Kidney epithelial cell (primary cell): ENCODE measurements around the gene GCK. TPM values are rescaled to one million over a fixed set of nuclear protein-coding genes. Genes with fewer than 3 reads are reported as not detected.

ENCODE experiments used
- DNase-seq: peaks from one replicate; pipeline ENCODE4 v3.0.0-alpha.2; 2010; ENCODE audit warnings: low read depth
- H3K27me3 ChIP-seq: 2 replicates; pipeline ENCODE4 v1.6.0; 2011; ENCODE audit warnings: low read length; ENCODE audit not compliant: control insufficient read depth, insufficient read depth
- H3K36me3 ChIP-seq: 2 replicates; pipeline ENCODE4 v1.5.1; 2011; ENCODE audit warnings: low read length; ENCODE audit not compliant: control insufficient read depth, insufficient read depth
- H3K4me3 ChIP-seq: 2 replicates; pipeline ENCODE4 v1.5.1; 2011; ENCODE audit warnings: low read depth, mild to moderate bottlenecking, control low read depth, low read length
- total RNA-seq: library from RNA; depleted of rRNA; stranded (reverse); fragments of >200 nt; gene quantifications from 2 replicates; pipeline ENCODE4 v1.2.3, GENCODE V29; 2015
- TF ChIP-seq, protein P1 (sequence below): IDR thresholded peaks from 2 replicates; pipeline ENCODE4 v1.5.1; 2011; ENCODE audit warnings: mild to moderate bottlenecking, moderate library complexity, low read length, control low read depth, inconsistent platforms; ENCODE audit not compliant: insufficient read depth, poor library complexity, severe bottlenecking

GCK gene
- total RNA-seq, 1 donor from 2014 or later: 2.3 TPM

- Histone ChIP-seq H3K27me3 (no peaks in the 10 kb centered on the region), H3K36me3 (peaks cover 5% of the 10 kb centered on the region), H3K4me3 (no peak overlapping the region)
- TF ChIP-seq, protein P1, sequence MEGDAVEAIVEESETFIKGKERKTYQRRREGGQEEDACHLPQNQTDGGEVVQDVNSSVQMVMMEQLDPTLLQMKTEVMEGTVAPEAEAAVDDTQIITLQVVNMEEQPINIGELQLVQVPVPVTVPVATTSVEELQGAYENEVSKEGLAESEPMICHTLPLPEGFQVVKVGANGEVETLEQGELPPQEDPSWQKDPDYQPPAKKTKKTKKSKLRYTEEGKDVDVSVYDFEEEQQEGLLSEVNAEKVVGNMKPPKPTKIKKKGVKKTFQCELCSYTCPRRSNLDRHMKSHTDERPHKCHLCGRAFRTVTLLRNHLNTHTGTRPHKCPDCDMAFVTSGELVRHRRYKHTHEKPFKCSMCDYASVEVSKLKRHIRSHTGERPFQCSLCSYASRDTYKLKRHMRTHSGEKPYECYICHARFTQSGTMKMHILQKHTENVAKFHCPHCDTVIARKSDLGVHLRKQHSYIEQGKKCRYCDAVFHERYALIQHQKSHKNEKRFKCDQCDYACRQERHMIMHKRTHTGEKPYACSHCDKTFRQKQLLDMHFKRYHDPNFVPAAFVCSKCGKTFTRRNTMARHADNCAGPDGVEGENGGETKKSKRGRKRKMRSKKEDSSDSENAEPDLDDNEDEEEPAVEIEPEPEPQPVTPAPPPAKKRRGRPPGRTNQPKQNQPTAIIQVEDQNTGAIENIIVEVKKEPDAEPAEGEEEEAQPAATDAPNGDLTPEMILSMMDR: no peak
- no peak for DNase-seq
Measured at GRCh38 chr7:44107116-44107960, 81.9 kb downstream of the GCK start.

- DNase-seq: no peak
- H3K36me3 ChIP-seq: peaks cover 5% of the 10 kb centered on the region
- TF ChIP-seq, protein P1: no peak
- H3K27me3 ChIP-seq: no peaks in the 10 kb centered on the region
- H3K4me3 ChIP-seq: no peak overlapping the region
Measured at GRCh38 chr7:44106311-44107065, 82.8 kb downstream of the GCK start.

DNA sequence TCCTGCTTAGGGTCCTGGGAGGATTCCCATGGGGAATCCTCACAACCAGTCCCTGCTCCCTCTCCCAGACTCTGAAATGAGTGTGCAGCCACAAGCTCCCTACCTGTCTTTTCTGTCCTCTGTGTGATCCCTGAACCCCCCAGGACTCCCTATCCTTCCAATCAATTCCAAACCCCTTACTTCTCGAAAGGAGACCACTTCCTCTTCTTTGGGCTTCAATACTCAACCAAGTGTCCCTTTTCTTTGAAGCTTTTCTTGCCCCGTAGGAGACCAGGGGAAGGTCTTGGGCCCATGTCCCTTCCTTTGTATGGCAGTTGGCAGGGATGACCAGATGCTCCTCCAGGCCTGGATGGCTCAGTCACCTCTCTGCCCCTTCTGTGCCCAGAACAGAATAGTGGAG, 83.4 kb downstream of the GCK start:
- H3K27me3 ChIP-seq: no peaks in the 10 kb centered on the region
- H3K36me3 ChIP-seq: peaks cover 5% of the 10 kb centered on the region
- H3K4me3 ChIP-seq: peak overlapping the region; percentile 62
- TF ChIP-seq, protein P1: no peak
- no peak for DNase-seq

DNA sequence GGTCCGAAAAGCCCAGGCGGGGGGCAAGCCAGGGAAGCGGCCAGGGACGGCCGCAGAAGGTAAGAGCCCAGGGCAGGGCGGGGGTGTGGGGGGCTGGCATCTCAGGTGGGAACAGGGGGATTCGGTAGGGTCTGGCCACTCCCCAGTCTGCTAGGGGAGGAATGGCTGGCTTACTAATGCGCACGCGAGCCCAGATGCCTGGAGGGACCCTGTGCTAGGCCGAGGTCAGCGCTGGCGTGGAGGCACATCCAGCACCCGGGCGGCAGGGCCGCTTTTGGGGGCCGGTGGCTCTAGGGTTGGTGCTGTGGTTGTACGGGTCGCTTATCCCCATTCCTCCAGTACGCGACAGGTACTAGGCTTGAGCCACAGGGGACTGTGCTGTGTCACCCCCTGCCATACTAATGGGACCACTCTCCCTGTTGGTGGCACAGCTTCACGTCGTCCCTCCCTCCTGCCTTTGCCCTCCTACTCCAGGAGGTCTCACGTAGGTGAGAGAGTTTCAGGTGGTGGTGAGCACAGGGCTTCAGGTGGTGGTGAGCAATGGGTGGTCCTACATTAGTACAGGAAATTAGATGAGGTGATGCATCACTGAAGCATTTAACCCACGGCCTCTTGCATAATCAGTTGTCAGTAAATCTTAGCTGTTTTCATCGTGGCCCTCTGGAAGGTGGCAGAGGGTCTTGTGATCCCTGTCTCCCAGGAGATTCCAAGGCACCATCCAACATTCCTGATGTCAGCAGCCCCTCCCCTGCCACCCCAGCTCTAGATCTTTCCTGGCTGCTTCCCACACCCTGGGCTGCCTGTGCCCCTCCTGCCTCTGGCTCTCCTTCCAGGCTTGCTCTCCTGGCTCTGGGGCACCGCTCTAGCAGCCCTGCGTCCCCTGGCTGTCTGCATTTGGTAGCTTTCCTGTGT, 84.1 kb downstream of the GCK start:
- Histone ChIP-seq H3K4me3 (peak overlapping the region; percentile 62), H3K36me3 (peaks cover 5% of the 10 kb centered on the region), H3K27me3 (no peaks in the 10 kb centered on the region)
- peak; percentile 81 for DNase-seq
- TF ChIP-seq, protein P1: no peak

- TF ChIP-seq, protein P1: no peak
- H3K27me3 ChIP-seq: no peaks in the 10 kb centered on the region
- no peak for DNase-seq
- H3K36me3 ChIP-seq: peaks cover 4% of the 10 kb centered on the region
- H3K4me3 ChIP-seq: peak within 1 kb of the TSS; percentile 62
Measured at GRCh38 chr7:44103923-44104859, 85.0 kb downstream of the GCK start, which contains the start of gene AEBP1. TSS of gene AEBP1 (plus strand) at chr7:44104345. CDS start at chr7:44104666, 321 bp downstream.
